Testis (tissue), 2 donors: Measurements from ENCODE around the gene TMEM8B.

Experiments
- POLR2A ChIP-seq: fragments of 450-650 bp; IDR thresholded peaks from one replicate; pipeline ENCODE4 v1.6.1; 2017; ENCODE audit warnings: antibody characterized with exemption, mild to moderate bottlenecking, moderate library complexity
- TF ChIP-seq, protein P1 (sequence below), 3 experiments: fragments of 450-650 bp in 2 of 3; fragments of 200-600 bp in 1 of 3; sonication (generic) in 1 of 3; IDR thresholded peaks; one replicate each; pipeline ENCODE4 v1.5.1; 2016 to 2019; ENCODE audit warnings: antibody characterized with exemption in 3 of 3, mild to moderate bottlenecking in 2 of 3, moderate library complexity in 1 of 3

DNA sequence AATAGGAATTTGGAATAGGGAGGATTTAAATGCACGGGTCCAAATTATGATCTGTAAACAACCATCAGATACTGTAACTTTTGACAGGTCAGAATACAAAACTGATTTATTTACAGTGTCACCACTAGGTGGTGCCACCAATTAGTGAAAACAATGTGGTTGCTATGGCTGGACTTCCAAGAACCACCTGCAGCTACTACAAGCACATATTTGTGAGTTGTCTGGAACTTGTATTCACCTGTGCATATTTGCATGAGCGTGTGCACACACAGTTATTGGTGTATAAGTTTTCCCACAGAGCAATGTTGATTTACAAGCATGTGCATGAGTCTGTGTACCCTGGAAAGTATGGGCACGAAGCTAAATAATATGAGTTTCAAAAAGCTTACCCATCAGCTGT is 74.0 kb downstream of the TMEM8B start:
- TF ChIP-seq, protein P1, sequence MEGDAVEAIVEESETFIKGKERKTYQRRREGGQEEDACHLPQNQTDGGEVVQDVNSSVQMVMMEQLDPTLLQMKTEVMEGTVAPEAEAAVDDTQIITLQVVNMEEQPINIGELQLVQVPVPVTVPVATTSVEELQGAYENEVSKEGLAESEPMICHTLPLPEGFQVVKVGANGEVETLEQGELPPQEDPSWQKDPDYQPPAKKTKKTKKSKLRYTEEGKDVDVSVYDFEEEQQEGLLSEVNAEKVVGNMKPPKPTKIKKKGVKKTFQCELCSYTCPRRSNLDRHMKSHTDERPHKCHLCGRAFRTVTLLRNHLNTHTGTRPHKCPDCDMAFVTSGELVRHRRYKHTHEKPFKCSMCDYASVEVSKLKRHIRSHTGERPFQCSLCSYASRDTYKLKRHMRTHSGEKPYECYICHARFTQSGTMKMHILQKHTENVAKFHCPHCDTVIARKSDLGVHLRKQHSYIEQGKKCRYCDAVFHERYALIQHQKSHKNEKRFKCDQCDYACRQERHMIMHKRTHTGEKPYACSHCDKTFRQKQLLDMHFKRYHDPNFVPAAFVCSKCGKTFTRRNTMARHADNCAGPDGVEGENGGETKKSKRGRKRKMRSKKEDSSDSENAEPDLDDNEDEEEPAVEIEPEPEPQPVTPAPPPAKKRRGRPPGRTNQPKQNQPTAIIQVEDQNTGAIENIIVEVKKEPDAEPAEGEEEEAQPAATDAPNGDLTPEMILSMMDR (IDR thresholded peaks at IDR 0.05): peak; percentile 75 to 86 (median 82)
- TF ChIP-seq POLR2A: no peak
